Heart left ventricle (tissue), 13 donors: ENCODE results near the gene ALK.

Experiments used
- POLR2A ChIP-seq, 2 donors: fragments of 450-650 bp; IDR thresholded peaks; one replicate each; pipeline ENCODE4 v1.6.1; 2017; ENCODE audit warnings: antibody characterized with exemption in 2 of 2, mild to moderate bottlenecking in 2 of 2, moderate library complexity in 2 of 2
- TF ChIP-seq, protein P1 (sequence below), 12 donors: fragments of 200-600 bp; sonication (generic) in 4 of 12; IDR thresholded peaks; one replicate each; pipeline versions ENCODE4 v1.5.0 to v1.8.0; 2018 to 2022; ENCODE audit warnings: antibody characterized with exemption in 12 of 12, mild to moderate bottlenecking in 5 of 12
- donor health status: ischemic (EF 13 %, LVEDD 7.1; RV severe dilation, severe dysfunction).
- donor health status: DM: no; HTN: yes; CAD: no.
- donor health status: DM: no; HTN: no; CAD: no.
- donor health status: ischemic (EF 25% LVEDD 6.9; RV normal size, moderate dysfunction).
- donor health status: ischemic (EF 25% LVEDD 5.7; RV mildly dilated, moderate dysfunction).
- donor health status: ischemic (EF 35%, LVEDD 5.7; RV mildly dilated, moderate dysfunction).
- donor health status: nonischemic (EF 11% LVEDD 7.7; RV severe dilation, severe dysfunction).
- donor health status: DM: yes; HTN: yes; CAD: no.
- donor health status: PGD.
- donor health status: ischemic (EF 29% LVEDD 5.4; RV normal size, mild dysfunction).
- donor health status: nonischemic (EF 23%, LVEDD 6.1; RV moderate dilation, normal function).

DNA sequence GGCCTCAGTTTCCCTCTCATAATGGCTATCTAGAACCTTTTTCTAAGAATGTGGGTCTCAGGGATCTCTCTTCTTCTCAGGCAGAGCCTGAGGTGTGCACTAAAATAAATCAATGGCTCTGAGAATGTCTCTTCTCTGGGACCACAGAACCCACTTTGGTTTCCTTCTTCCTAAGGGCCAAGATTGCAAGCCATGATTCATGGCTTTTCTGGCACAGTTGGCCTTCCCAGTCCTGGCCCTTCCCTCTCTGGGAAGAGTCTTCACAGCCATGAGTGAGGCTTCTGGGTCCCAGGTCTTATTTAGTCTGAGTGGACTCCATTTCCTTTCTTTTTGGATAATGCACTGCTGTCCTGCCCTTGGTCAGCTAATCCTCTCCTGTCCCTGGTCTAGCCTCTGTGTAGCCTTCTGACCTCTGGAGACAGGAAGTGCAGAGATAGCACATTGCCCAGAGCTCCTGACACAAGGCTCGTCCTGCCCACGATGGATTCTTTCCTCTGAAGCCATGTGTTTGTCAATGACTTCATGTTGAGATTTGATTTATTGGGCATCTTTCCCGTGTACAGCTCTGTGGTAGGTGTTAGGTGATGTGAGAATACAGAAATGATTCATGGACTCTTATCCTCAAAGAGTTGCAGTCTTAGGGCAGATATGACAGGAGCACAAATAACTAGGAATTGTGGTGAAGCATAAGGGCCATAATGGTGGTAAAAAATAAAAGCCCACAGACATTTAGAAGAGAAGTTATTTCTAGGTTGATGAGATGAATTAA lies 561.2 kb downstream of the ALK start:
- TF ChIP-seq, protein P1, sequence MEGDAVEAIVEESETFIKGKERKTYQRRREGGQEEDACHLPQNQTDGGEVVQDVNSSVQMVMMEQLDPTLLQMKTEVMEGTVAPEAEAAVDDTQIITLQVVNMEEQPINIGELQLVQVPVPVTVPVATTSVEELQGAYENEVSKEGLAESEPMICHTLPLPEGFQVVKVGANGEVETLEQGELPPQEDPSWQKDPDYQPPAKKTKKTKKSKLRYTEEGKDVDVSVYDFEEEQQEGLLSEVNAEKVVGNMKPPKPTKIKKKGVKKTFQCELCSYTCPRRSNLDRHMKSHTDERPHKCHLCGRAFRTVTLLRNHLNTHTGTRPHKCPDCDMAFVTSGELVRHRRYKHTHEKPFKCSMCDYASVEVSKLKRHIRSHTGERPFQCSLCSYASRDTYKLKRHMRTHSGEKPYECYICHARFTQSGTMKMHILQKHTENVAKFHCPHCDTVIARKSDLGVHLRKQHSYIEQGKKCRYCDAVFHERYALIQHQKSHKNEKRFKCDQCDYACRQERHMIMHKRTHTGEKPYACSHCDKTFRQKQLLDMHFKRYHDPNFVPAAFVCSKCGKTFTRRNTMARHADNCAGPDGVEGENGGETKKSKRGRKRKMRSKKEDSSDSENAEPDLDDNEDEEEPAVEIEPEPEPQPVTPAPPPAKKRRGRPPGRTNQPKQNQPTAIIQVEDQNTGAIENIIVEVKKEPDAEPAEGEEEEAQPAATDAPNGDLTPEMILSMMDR (IDR thresholded peaks at IDR 0.05) = no peak
- TF ChIP-seq POLR2A (IDR thresholded peaks at IDR 0.05) = no peak
